ENCODE data around the gene MAP4K2.

GRCh38 chr11:64742087-64742888 lies 60.7 kb downstream of the MAP4K2 start:
- TF ChIP-seq POLR2A (IDR thresholded peaks at IDR 0.05; ENCODE audit: low read depth, low read length) = no peak
- TF ChIP-seq TAF1 (IDR thresholded peaks at IDR 0.05; ENCODE audit: low read depth, low read length) = no peak
- no peak for TF ChIP-seq POLR2AphosphoS5 (IDR thresholded peaks at IDR 0.05; ENCODE audit: low read depth, low read length)
- TF ChIP-seq SPI1 (IDR thresholded peaks at IDR 0.05; ENCODE audit: low read depth, low read length) = no peak
- no peak for TF ChIP-seq PAX5 (IDR thresholded peaks at IDR 0.05; ENCODE audit: insufficient read depth, low read length, severe bottlenecking)
- no peak for TF ChIP-seq POU2F2 (IDR thresholded peaks at IDR 0.05; ENCODE audit: low read depth, low read length)

Data from GM12891 (cell line).